Activated T-cell treated with anti-CD3 and anti-CD28 coated beads, Interleukin-2, amount 50 U/mL, for 72 hours (primary cell): ENCODE data around the gene KCNE4. TPM values are rescaled to one million over a fixed set of nuclear protein-coding genes. Genes with fewer than 3 reads are reported as not detected.

Experiments
- ATAC-seq, 2 donors: fragments of 150-1000 bp; cut with Tn5 transposase; replicated peaks in 1 of 2; 2 replicates each; pipeline ENCODE4 v1.10.0; 2021; ENCODE audit warnings: moderate library complexity in 2 of 2, mild to moderate bottlenecking in 1 of 2
- DNase-seq, 2 donors: peaks; one replicate each; pipeline ENCODE4 v3.0.0; 2021 to 2022; ENCODE audit warnings: mixed read lengths in 1 of 2
- H3K27ac Mint-ChIP-seq: one replicate; pipeline ENCODE4 v1.8.0; 2022; ENCODE audit warnings: mild to moderate bottlenecking, moderate library complexity, mixed read lengths
- H3K27me3 Mint-ChIP-seq: one replicate; pipeline ENCODE4 v1.8.0; 2022; ENCODE audit warnings: low read depth, mixed read lengths
- H3K36me3 Mint-ChIP-seq, 2 donors: one replicate each; pipeline ENCODE4 v1.8.0; 2022; ENCODE audit warnings: mixed read lengths in 2 of 2, mild to moderate bottlenecking in 1 of 2; ENCODE audit not compliant: insufficient read depth in 2 of 2
- H3K4me1 Mint-ChIP-seq: one replicate; pipeline ENCODE4 v1.8.0; 2022; ENCODE audit warnings: low read depth, mixed read lengths
- H3K4me3 Mint-ChIP-seq, 2 donors: one replicate each; pipeline ENCODE4 v1.8.0; 2022; ENCODE audit warnings: mild to moderate bottlenecking in 2 of 2, mixed read lengths in 2 of 2, moderate library complexity in 2 of 2
- H3K9me3 Mint-ChIP-seq, 2 donors: one replicate each; pipeline ENCODE4 v1.8.0; 2022; ENCODE audit warnings: mixed read lengths in 2 of 2
- total RNA-seq, 2 donors: library from RNA; stranded (reverse); gene quantifications; one replicate each; pipeline ENCODE4 v1.2.3, GENCODE V29; 2022

The KCNE4 gene
- total RNA-seq, 2 donors from 2014 or later = not detected

DNA sequence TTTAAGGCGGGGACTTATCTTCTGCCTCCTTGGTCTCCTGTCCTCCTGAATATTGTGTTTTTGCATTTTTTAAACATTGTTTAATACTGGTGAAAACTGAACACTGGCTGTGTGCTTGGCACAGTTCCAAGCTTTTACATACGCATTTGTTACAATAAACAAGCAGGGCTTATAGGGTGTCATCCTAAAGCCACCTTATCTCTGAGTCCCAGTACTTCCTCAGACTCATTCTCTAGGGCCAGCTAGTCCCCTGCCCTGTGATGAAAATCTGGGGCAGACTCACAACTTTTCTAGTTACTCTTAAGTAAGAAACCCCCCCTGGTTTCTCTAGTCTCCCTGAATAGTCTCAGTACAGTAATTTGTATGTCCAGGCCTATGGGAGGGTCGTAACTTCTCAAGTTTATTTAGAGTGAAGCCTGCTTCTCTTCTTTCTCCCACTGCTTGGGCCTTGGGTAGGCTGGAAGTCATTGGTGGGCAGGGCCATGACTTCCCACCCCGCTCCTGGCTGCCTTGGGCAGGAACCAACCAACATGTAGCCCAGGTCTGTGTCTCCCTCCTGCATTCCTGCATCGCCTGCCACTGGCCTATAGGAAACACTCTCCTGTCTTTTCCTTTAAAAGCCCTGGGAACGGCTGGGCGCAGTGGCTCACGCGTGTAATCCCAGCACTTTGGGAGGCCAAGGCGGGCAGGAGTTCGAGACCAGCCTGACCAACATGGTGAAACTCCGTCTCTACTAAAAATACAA is 7.7 kb upstream of the KCNE4 start:
- H3K27ac Mint-ChIP-seq = no peak overlapping the region
- H3K4me3 Mint-ChIP-seq = no peak overlapping the region
- no peaks in the 10 kb centered on the region for H3K4me1 Mint-ChIP-seq
- no peaks in the 10 kb centered on the region for H3K9me3 Mint-ChIP-seq
- DNase-seq (no peak), ATAC-seq (no peak)
- no peaks in the 10 kb centered on the region for H3K27me3 Mint-ChIP-seq
- H3K36me3 Mint-ChIP-seq = no peaks in the 10 kb centered on the region

DNA sequence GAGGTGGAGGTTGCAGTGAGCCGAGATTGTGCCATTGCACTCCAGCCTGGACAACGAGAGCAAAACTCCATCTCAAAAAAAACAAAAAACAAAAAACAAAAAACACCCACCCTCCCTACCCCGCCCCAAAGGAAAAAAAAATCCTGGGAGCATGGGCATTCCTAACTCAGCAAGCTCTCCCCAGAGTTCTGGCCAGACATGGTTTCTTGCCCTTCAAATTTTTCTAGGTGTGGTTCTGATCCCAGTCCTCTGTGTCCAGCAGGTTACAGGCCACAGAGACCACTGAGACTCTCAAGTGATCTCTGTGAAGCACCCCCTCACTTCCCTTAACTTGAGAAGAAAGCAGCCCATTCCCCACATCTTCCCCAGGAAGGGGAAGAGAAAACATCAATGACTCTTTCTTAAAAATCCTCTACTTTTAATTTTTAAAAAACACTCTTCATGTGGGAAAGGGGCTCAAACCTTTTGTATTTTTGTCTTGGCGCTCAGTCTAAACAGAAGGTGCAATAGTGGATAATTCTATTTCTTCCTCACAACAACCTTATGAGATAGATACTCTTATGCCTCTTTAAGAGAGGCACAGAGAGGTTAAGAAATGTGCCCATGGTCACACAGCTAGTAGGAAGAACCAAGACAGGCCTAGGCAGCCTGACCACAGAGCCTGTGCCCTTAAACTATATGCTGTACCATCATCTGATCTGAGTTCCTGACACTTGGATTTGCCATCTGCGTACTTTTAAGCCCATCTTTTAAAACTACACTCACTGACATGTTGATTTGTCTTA is 6.9 kb upstream of the KCNE4 start:
- no peak for DNase-seq
- H3K27me3 Mint-ChIP-seq = no peaks in the 10 kb centered on the region
- no peaks in the 10 kb centered on the region for H3K36me3 Mint-ChIP-seq

DNA sequence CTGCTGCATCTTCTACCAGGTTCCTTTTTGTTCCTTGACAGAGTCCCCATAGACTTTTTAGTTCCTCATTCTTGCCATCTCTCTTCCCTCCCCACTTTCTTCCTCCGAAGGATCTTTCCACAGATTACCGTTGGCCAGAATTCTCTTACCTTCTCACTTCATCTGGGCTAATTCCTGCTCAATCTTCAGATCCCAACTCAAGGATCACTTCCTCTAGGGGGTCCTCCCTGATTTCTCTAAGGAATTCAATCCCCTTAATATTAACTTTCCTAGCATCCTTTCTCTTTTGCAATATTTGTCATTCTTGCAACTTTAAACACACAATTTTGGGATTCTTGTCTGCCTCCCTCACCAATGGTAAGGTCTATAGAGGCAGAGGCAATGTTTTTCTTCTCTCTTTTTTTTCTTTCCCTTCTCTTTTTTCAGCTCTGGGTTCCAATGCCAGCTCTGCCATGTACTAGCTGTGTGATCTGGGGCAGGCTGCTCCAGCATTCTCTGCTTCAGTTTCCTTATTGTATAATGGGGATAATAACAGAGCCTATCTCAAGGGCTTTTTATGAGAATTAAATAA is 5.4 kb upstream of the KCNE4 start:
- DNase-seq (no peak), ATAC-seq (no peak)
- Mint-ChIP-seq H3K27ac (no peak overlapping the region), H3K4me3 (no peak overlapping the region), H3K9me3 (no peaks in the 10 kb centered on the region), H3K27me3 (no peaks in the 10 kb centered on the region), H3K36me3 (no peaks in the 10 kb centered on the region), H3K4me1 (no peaks in the 10 kb centered on the region)

More for the DNA sequence above, 6.9 kb upstream of the KCNE4 start:
- Mint-ChIP-seq H3K4me3 (no peak overlapping the region), H3K9me3 (no peaks in the 10 kb centered on the region), H3K27ac (no peak overlapping the region), H3K4me1 (no peaks in the 10 kb centered on the region)
- ATAC-seq = no peak

DNA sequence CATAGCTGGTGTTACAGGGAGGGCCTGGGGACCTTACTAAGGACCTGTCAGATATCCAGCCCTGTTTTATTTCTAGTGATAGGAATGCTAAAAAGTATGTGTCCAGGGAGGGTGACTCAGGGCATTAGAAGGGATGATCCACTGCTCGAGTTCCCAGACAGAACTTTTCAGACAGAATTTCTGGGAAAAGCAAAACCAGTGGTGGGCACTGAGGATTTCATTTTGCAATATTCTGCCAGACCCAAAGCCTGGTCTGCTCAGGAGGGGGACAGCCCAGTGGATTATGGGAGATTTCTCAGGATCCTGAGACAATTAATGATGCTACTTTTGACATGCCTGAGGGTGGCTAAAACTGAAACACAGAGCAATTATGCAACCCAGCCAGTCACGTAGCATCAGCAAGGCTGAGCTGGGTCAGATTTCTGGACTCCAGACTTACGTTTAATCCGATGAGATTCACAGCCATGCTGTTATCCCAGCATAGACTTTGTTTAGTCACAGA is 4.7 kb upstream of the KCNE4 start:
- DNase-seq = no peak
- Mint-ChIP-seq H3K9me3 (no peaks in the 10 kb centered on the region), H3K4me1 (no peaks in the 10 kb centered on the region), H3K36me3 (no peaks in the 10 kb centered on the region), H3K4me3 (no peak overlapping the region), H3K27ac (no peak overlapping the region), H3K27me3 (no peaks in the 10 kb centered on the region)
- no peak for ATAC-seq

DNA sequence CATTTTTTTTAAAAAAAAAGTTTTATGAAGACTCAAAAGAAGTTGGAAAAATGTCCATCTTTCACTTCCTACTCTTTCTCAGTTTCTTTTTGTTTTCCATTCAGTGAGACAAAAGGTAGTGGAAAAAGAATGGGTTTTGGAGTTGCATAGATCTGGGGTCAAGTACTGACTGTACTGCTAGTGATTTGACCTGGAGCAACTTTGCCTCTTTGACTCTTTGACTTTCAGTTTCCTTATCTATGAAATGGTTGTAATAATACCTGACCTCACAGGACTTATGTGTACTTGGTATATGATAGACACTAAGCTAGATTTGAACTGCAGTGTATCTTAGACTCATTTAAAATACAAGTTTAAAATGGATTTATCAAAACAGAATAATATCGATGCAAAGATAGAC is 3.5 kb upstream of the KCNE4 start:
- no peaks in the 10 kb centered on the region for H3K4me1 Mint-ChIP-seq
- no peak overlapping the region for H3K27ac Mint-ChIP-seq
- DNase-seq (no peak), ATAC-seq (no peak)
- H3K36me3 Mint-ChIP-seq = no peaks in the 10 kb centered on the region
- H3K4me3 Mint-ChIP-seq = no peak overlapping the region
- H3K27me3 Mint-ChIP-seq = no peaks in the 10 kb centered on the region
- no peaks in the 10 kb centered on the region for H3K9me3 Mint-ChIP-seq

DNA sequence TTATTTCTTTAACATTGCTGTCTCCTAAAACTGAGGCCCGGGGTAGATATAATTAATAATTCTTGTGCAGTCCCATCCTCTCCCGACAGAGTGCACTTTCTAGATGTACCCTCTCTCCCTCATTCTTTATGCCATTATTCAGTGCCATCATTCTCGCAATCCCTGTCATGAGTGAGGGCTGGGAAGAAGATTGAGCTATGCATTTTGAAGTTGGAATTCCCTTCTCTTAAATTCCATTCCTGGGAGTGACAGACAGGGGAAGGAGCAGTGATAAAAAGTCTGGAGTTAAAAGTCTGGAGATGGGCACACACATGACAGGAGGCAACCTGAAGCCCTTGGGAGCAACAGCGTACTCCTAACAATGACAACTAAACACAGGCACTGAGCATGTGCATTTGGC is 2.6 kb upstream of the KCNE4 start:
- no peaks in the 10 kb centered on the region for H3K36me3 Mint-ChIP-seq
- H3K4me1 Mint-ChIP-seq = no peaks in the 10 kb centered on the region
- H3K4me3 Mint-ChIP-seq = no peak overlapping the region
- no peak overlapping the region for H3K27ac Mint-ChIP-seq
- H3K27me3 Mint-ChIP-seq = no peaks in the 10 kb centered on the region
- no peak for DNase-seq
- no peak for ATAC-seq
- no peaks in the 10 kb centered on the region for H3K9me3 Mint-ChIP-seq

DNA sequence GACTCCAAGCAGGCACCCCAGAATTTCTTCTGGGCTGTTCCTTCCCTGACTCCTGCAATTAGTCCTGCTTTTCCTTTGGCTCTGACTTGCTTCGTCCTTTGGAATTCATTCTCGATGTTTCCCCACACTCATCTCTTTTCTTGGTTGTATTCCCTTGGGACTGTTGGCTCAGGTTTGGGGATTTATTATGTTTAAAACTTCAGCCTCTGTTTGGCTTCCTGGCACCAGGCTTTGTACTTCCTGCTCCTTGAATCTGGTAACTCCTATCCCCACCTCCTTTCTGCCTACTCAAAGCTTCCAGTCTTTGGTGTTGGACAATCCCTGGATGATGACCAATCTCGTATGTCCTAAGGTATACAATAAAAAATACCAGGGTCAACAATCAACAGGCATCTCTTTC is 1.8 kb upstream of the KCNE4 start:
- Mint-ChIP-seq H3K4me3 (no peak overlapping the region), H3K36me3 (no peaks in the 10 kb centered on the region), H3K9me3 (no peaks in the 10 kb centered on the region), H3K27me3 (no peaks in the 10 kb centered on the region), H3K4me1 (no peaks in the 10 kb centered on the region), H3K27ac (no peak overlapping the region)
- ATAC-seq (no peak), DNase-seq (no peak)

DNA sequence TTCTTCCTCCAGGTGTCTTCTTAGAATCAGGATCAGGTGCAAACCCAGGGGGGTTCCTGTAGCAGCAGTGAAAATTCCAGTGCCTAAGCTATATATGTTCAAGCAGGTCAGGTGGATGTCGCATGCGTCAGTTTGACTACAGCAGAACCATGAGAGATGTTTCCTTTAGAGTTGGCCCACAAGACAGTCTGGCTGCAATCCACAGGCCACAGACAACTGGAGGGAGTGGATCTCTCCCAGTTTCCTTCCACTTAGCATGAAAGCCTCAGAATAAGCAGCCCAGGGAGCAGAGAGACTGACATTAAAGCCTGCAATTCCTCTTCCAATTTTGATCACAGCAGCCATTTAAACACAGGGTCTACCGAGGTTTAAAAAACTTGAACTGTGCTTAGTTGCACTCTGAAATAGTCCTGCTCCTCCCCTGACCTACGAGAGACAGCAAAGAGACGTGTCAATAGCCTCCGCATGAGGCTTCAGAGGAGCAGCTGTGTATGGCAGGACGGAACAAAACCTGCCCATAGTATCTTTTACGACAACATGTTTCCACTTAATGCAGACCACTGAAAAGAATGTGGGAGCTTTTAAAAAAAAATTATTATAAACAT is 988 bp upstream of the KCNE4 start:
- H3K9me3 Mint-ChIP-seq = no peaks in the 10 kb centered on the region
- H3K36me3 Mint-ChIP-seq = no peaks in the 10 kb centered on the region
- H3K27me3 Mint-ChIP-seq = peaks cover 4% of the 10 kb centered on the region
- no peak overlapping the region for H3K4me3 Mint-ChIP-seq
- no peak overlapping the region for H3K27ac Mint-ChIP-seq
- H3K4me1 Mint-ChIP-seq = no peaks in the 10 kb centered on the region
- DNase-seq (no peak), ATAC-seq (no peak)

DNA sequence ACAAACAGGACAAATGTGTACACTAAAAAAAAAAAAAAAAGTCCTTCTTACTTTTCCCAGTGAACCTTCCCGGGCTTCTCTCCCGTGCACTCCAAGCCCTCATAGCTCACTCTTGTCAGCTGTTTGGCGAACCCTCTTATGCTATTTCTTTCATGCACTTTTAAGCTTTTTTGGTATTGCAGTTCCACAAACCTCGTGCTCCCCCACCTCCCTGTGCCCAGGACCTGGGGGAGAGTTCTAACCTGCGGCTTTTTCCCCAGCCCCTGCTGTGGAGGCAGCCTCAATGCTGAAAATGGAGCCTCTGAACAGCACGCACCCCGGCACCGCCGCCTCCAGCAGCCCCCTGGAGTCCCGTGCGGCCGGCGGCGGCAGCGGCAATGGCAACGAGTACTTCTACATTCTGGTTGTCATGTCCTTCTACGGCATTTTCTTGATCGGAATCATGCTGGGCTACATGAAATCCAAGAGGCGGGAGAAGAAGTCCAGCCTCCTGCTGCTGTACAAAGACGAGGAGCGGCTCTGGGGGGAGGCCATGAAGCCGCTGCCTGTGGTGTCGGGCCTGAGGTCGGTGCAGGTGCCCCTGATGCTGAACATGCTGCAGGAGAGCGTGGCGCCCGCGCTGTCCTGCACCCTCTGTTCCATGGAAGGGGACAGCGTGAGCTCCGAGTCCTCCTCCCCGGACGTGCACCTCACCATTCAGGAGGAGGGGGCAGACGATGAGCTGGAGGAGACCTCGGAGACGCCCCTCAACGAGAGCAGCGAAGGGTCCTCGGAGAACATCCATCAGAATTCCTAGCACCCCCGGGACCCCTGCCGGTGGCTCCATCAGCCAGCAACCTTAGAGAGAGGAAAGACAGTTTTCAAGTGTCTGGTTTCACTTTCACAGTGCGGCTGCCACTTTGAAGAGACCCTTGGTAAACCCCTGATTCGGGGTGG is 826 bp downstream of the KCNE4 start:
- Mint-ChIP-seq H3K4me3 (no peak overlapping the region), H3K27ac (no peak overlapping the region), H3K27me3 (peaks cover 4% of the 10 kb centered on the region)

DNA sequence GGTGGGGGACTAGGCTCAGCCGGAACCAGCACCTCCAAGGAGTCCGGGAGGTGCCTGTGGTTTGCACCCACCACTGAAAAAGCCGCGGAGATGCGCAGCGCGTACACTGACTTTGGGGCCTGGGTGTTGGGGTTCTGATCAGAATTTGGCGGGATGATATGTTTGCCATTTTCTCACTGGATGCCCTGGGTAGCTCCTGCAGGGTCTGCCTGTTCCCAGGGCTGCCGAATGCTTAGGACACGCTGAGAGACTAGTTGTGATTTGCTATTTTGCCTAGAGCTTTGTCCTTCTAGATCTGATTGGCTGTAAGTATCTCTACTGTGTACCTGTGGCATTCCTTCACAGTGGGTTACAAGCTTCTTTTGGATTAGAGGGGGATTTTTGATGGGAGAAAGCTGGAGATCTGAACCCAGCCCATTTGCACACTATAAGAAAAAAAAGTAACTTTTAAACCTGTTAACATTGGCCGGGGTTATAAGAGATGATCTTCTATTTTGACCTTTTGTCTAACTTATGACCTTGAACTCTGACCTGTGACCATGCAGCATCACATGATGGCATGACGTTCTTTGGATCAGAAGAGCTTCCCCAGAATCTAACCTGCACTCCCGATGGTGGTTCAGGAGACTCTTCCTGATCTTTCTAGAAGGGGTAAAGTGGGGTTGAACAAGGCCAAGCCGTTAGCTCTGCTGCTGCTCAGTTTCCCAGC is 1.6 kb downstream of the KCNE4 start:
- Mint-ChIP-seq H3K4me1 (no peaks in the 10 kb centered on the region), H3K4me3 (no peak overlapping the region), H3K9me3 (no peaks in the 10 kb centered on the region), H3K36me3 (no peaks in the 10 kb centered on the region), H3K27ac (no peak overlapping the region), H3K27me3 (peaks cover 4% of the 10 kb centered on the region)
- DNase-seq = no peak
- ATAC-seq = no peak

More for the DNA sequence above, 826 bp downstream of the KCNE4 start:
- DNase-seq (no peak), ATAC-seq (no peak)
- Mint-ChIP-seq H3K4me1 (no peaks in the 10 kb centered on the region), H3K36me3 (no peaks in the 10 kb centered on the region), H3K9me3 (no peaks in the 10 kb centered on the region)

DNA sequence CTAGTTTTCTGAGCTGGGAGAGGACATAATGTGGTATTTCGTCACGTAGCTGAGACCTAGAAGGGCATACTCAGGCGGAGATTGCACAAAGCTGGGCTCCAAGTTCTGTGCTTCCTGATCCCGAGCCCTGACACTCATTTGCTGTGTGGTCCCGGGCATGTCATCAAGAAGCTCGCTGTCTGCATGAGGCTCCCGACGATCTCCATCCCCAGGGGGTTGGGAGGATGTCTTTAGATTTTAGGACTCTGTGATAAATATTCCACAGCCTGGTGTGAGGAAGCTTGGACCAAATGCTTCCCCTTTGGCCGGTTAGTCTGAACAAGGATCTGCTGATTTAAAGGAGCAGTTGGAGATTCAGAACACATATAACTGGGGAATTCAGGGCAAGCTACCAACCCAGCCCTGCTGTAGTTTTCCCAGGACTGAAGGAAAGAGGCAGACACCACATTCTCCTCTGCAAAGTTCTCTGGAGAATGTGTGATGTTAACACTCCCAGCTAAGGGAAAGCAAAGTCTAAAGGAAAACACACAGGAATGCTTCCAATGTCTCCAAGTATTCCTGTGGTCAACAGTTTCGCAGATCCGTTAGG is 2.3 kb downstream of the KCNE4 start:
- no peak overlapping the region for H3K27ac Mint-ChIP-seq
- ATAC-seq = no peak
- H3K4me1 Mint-ChIP-seq = no peaks in the 10 kb centered on the region
- H3K27me3 Mint-ChIP-seq = peaks cover 4% of the 10 kb centered on the region
- no peak overlapping the region for H3K4me3 Mint-ChIP-seq
- DNase-seq = no peak
- no peaks in the 10 kb centered on the region for H3K9me3 Mint-ChIP-seq
- no peaks in the 10 kb centered on the region for H3K36me3 Mint-ChIP-seq

DNA sequence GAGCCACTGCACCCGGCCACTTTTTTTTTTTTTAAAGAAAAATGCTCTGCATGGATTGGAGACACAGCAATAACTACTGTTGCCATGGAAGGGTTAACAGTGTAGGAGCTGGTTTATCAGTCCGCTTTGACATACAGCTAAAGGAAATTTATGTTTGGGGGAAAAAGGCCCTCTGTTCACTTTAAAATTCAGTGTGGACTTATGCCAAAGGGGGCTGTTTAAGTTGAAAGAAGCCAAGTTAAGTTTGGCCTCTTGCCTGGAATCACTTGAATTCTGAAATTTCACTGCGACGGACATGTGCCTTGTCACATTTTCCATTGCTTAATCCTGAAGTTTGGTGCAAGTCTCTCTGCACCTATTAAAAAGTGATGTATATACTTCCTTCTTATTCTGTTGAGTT is 3.1 kb downstream of the KCNE4 start:
- H3K4me1 Mint-ChIP-seq = no peaks in the 10 kb centered on the region
- H3K36me3 Mint-ChIP-seq = no peaks in the 10 kb centered on the region
- ATAC-seq (no peak), DNase-seq (no peak)
- H3K9me3 Mint-ChIP-seq = no peaks in the 10 kb centered on the region
- H3K27ac Mint-ChIP-seq = no peak overlapping the region
- H3K4me3 Mint-ChIP-seq = no peak overlapping the region
- H3K27me3 Mint-ChIP-seq = peaks cover 4% of the 10 kb centered on the region
